A673 (cell line): Measurements from ENCODE around the gene TCP11L2.

Source experiments
- CTCF ChIP-seq: fragments of 300-800, 200-600 bp; sonication (generic); conservative IDR thresholded peaks from 2 replicates; pipeline ENCODE4 v1.5.1; 2017; ENCODE audit warnings: low read depth, mild to moderate bottlenecking, antibody characterized with exemption, low read length, moderate library complexity, mixed read lengths
- EZH2 ChIP-seq: fragments of 200-600 bp; sonication (generic); IDR thresholded peaks from 2 replicates; pipeline ENCODE4 v1.6.1; 2017; ENCODE audit warnings: borderline replicate concordance, low read depth, mild to moderate bottlenecking, mixed read lengths, antibody characterized with exemption, low read length; ENCODE audit not compliant: poor library complexity, severe bottlenecking

GRCh38 chr12:106274575-106275121, 27.9 kb upstream of the TCP11L2 start:
- TF ChIP-seq EZH2 = no peak
- no peak for TF ChIP-seq CTCF
